CD14-positive monocyte (primary cell): ENCODE measurements around the gene CGAS. TPM values are rescaled to one million over a fixed set of nuclear protein-coding genes. Genes with fewer than 3 reads are reported as not detected.

Experiments
- DNase-seq, 3 donors: peaks; one replicate each; pipeline ENCODE4 v3.0.0-alpha.2; 2011 to 2022
- H2AFZ ChIP-seq: 2 replicates; pipeline ENCODE4 v1.6.0; 2012; ENCODE audit warnings: mild to moderate bottlenecking, low read depth, low read length, inconsistent platforms; ENCODE audit not compliant: insufficient read depth, poor library complexity, severe bottlenecking
- H3K27ac ChIP-seq, 2 donors: 1 replicate in 1 of 2; 2 replicates in 1 of 2; pipeline ENCODE4 v1.5.1; 2012 to 2013; ENCODE audit warnings: low read length in 2 of 2, control low read depth in 1 of 2, inconsistent platforms in 1 of 2, low read depth in 1 of 2, mild to moderate bottlenecking in 1 of 2
- H3K27me3 ChIP-seq, 2 donors: one replicate each; pipeline versions ENCODE4 v1.6.0 to v1.6.1; 2011 to 2013; ENCODE audit warnings: low read length in 2 of 2; ENCODE audit not compliant: control insufficient read depth in 2 of 2, insufficient read depth in 2 of 2
- H3K36me3 ChIP-seq, 2 donors: replicated peaks in 1 of 2; 1 replicate in 1 of 2; 2 replicates in 1 of 2; pipeline versions ENCODE4 v1.5.1 to v1.6.1; 2012 to 2013; ENCODE audit warnings: low read length in 2 of 2, control low read depth in 1 of 2, inconsistent platforms in 1 of 2, mild to moderate bottlenecking in 1 of 2; ENCODE audit not compliant: insufficient read depth in 2 of 2, control insufficient read depth in 1 of 2
- H3K4me1 ChIP-seq, 2 donors: 1 replicate in 1 of 2; 2 replicates in 1 of 2; pipeline versions ENCODE4 v1.5.1 to v1.6.1; 2012 to 2013; ENCODE audit warnings: low read length in 2 of 2, control low read depth in 1 of 2, inconsistent platforms in 1 of 2, mild to moderate bottlenecking in 1 of 2, moderate library complexity in 1 of 2; ENCODE audit not compliant: insufficient read depth in 2 of 2, control insufficient read depth in 1 of 2
- H3K4me2 ChIP-seq: replicated peaks from 2 replicates; pipeline ENCODE3; 2012; ENCODE audit warnings: low read length, moderate library complexity, mild to moderate bottlenecking; ENCODE audit not compliant: poor library complexity, severe bottlenecking; ENCODE audit errors: extremely low read depth
- H3K4me3 ChIP-seq, 3 experiments: fragments of 200-600 bp in 1 of 3; sonication (generic) in 1 of 3; replicated peaks in 1 of 3; 1 replicate in 2 of 3; 2 replicates in 1 of 3; pipeline ENCODE4 v1.5.1; 2011 to 2013; ENCODE audit warnings: low read length in 3 of 3, mild to moderate bottlenecking in 3 of 3, control low read depth in 2 of 3, low read depth in 2 of 3, inconsistent platforms in 1 of 3, moderate library complexity in 1 of 3
- H3K79me2 ChIP-seq: 2 replicates; pipeline ENCODE4 v1.6.0; 2012; ENCODE audit warnings: mild to moderate bottlenecking, control low read depth, inconsistent platforms, low read length, moderate library complexity; ENCODE audit not compliant: insufficient read depth
- H3K9ac ChIP-seq: 2 replicates; pipeline ENCODE4 v1.6.0; 2017; ENCODE audit warnings: low read length, mild to moderate bottlenecking; ENCODE audit not compliant: insufficient read depth, poor library complexity, severe bottlenecking
- H3K9me3 ChIP-seq, 2 donors: replicated peaks in 1 of 2; 1 replicate in 1 of 2; 2 replicates in 1 of 2; pipeline versions ENCODE4 v1.5.1 to v1.6.1; 2012 to 2013; ENCODE audit warnings: low read length in 2 of 2, control low read depth in 1 of 2; ENCODE audit not compliant: control insufficient read depth in 1 of 2, insufficient read depth in 1 of 2
- H4K20me1 ChIP-seq: 2 replicates; pipeline ENCODE4 v1.6.0; 2012; ENCODE audit warnings: mild to moderate bottlenecking, low read length, control low read depth, moderate library complexity; ENCODE audit not compliant: insufficient read depth
- H3K27ac Mint-ChIP-seq, 7 donors: one replicate each; pipeline ENCODE4 v1.8.0; 2020; ENCODE audit warnings: mild to moderate bottlenecking in 7 of 7, mixed read lengths in 7 of 7, moderate library complexity in 6 of 7, inconsistent platforms in 2 of 7
- H3K27me3 Mint-ChIP-seq, 3 donors: one replicate each; pipeline ENCODE4 v1.8.0; 2021 to 2022; ENCODE audit warnings: low read depth in 3 of 3, mild to moderate bottlenecking in 3 of 3, mixed read lengths in 3 of 3, moderate library complexity in 3 of 3, inconsistent platforms in 1 of 3
- H3K36me3 Mint-ChIP-seq, 2 donors: one replicate each; pipeline ENCODE4 v1.8.0; 2020; ENCODE audit warnings: mixed read lengths in 2 of 2, inconsistent platforms in 1 of 2, mild to moderate bottlenecking in 1 of 2
- H3K4me1 Mint-ChIP-seq: one replicate; pipeline ENCODE4 v1.8.0; 2020; ENCODE audit warnings: mild to moderate bottlenecking, mixed read lengths
- H3K4me3 Mint-ChIP-seq, 2 donors: one replicate each; pipeline ENCODE4 v1.8.0; 2020; ENCODE audit warnings: mild to moderate bottlenecking in 2 of 2, mixed read lengths in 2 of 2, moderate library complexity in 1 of 2
- H3K9me3 Mint-ChIP-seq, 7 donors: one replicate each; pipeline ENCODE4 v1.8.0; 2020 to 2022; ENCODE audit warnings: mixed read lengths in 7 of 7, mild to moderate bottlenecking in 6 of 7, moderate library complexity in 6 of 7, inconsistent platforms in 2 of 7
- WGBS: methylation state at CpG from one replicate; pipeline ENCODE4 v1.1.5; 2013; ENCODE audit warnings: missing lambda C conversion rate; ENCODE audit not compliant: insufficient coverage; 5-methylcytosine and 5-hydroxymethylcytosine counted together
- intact Hi-C, 2 donors: fragments of 100-400 bp; cut with micrococcal nuclease; formaldehyde crosslinking; loops; one replicate each; pipeline versions ENCODE4 v1.15.0 to v1.15.1; 2023
- polyA plus RNA-seq, 3 donors: library from polyadenylated mRNA; depleted of rRNA in 1 of 3; unstranded in 2 of 3; stranded (reverse) in 1 of 3; fragments of 300-500 nt in 2 of 3; fragments of >200 nt in 1 of 3; fragmentation: Illumina TruSeq in 2 of 3; gene quantifications; 1 replicate in 2 of 3; 2 replicates in 1 of 3; pipeline ENCODE4 v1.2.3, GENCODE V29; 2012 to 2021
- TF ChIP-seq, protein P1 (sequence below): fragments of 200-600 bp; IDR thresholded peaks from one replicate; pipeline ENCODE4 v1.8.0; 2022; ENCODE audit warnings: antibody characterized with exemption, mild to moderate bottlenecking

Gene CGAS
- polyA plus RNA-seq, 3 donors: 4.9 to 13.9 (median 6.7) TPM

DNA sequence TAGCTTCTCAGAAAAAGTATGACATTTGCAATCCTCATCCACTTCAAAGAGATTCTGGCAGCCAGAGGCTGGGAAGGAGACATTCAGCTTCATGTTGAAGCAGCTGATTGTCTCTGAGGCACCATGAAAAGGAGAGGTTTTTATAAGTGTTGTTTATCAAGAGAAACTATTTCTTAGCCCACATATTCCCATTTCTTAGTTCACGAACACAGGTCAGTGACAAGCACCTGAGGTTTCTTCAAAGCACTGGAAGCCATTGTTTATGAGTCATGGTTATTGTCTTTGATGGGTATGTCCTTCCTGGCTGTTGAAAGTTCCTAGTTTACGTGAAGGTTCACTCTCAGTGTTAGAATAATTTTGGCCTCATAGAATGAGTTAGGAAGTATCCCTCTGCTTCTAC lies 60.4 kb downstream of the CGAS start:
- peaks cover 0 to 11% of the 10 kb centered on the region in 2 donors for H3K9me3 ChIP-seq
- WGBS: no CpG with 5 or more reads among the region's 2 CpGs
- no peak overlapping the region for H3K9ac ChIP-seq
- Mint-ChIP-seq H3K36me3 (no peaks in the 10 kb centered on the region), H3K4me3 (no peak overlapping the region), H3K9me3 (peaks cover 0 to 8% (median 5%) of the 10 kb centered on the region in 7 donors), H3K4me1 (peaks cover 22% of the 10 kb centered on the region), H3K27ac (peak overlapping the region in 1 of 7 donors; percentile 7), H3K27me3 (peaks cover 0 to 10% (median 0%) of the 10 kb centered on the region in 3 donors)
- H3K27me3 ChIP-seq: no peaks in the 10 kb centered on the region
- H3K27ac ChIP-seq: no peak overlapping the region
- no peaks in the 10 kb centered on the region for H3K79me2 ChIP-seq
- H4K20me1 ChIP-seq: no peaks in the 10 kb centered on the region
- H3K4me2 ChIP-seq: no peak overlapping the region
- TF ChIP-seq, protein P1, sequence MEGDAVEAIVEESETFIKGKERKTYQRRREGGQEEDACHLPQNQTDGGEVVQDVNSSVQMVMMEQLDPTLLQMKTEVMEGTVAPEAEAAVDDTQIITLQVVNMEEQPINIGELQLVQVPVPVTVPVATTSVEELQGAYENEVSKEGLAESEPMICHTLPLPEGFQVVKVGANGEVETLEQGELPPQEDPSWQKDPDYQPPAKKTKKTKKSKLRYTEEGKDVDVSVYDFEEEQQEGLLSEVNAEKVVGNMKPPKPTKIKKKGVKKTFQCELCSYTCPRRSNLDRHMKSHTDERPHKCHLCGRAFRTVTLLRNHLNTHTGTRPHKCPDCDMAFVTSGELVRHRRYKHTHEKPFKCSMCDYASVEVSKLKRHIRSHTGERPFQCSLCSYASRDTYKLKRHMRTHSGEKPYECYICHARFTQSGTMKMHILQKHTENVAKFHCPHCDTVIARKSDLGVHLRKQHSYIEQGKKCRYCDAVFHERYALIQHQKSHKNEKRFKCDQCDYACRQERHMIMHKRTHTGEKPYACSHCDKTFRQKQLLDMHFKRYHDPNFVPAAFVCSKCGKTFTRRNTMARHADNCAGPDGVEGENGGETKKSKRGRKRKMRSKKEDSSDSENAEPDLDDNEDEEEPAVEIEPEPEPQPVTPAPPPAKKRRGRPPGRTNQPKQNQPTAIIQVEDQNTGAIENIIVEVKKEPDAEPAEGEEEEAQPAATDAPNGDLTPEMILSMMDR: no peak
- DNase-seq: no peak
- no peak overlapping the region for H3K4me3 ChIP-seq
- intact Hi-C loops: no loop called here
- H3K36me3 ChIP-seq: no peaks in the 10 kb centered on the region
- H3K4me1 ChIP-seq: peaks cover 8 to 12% of the 10 kb centered on the region in 2 donors
- no peak overlapping the region for H2AFZ ChIP-seq

DNA sequence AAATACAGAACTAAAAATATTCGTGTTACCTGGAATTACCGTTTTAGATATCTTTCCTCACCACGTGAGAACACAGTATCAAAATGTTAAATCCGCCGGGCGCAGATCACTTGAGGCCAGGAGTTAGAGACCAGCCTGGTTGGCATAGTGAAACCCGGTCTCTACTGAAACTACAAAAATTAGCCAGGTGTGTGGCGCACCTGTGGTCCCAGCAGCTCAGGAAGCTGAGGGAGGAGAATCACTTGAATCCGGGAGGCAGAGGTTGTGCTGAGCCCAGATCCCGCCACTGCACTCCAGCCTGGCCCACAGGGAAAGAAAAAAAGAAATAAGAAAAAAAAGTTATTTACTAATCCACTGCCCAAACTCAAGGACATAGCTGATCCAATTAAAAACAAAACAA lies 62.2 kb downstream of the CGAS start:
- intact Hi-C loops: no loop called here
- Histone ChIP-seq H3K27ac (no peak overlapping the region), H3K36me3 (no peaks in the 10 kb centered on the region), H3K4me1 (peaks cover 8 to 12% of the 10 kb centered on the region in 2 donors), H3K9ac (no peak overlapping the region), H3K4me2 (no peak overlapping the region), H3K27me3 (no peaks in the 10 kb centered on the region), H3K4me3 (no peak overlapping the region), H3K79me2 (no peaks in the 10 kb centered on the region), H2AFZ (no peak overlapping the region), H3K9me3 (peaks cover 0 to 6% of the 10 kb centered on the region in 2 donors), H4K20me1 (no peaks in the 10 kb centered on the region)
- TF ChIP-seq, protein P1: no peak
- WGBS: 98% methylated on average over 5 of the region's 10 CpGs
- H3K27me3 Mint-ChIP-seq: peaks cover 0 to 11% (median 0%) of the 10 kb centered on the region in 3 donors
- no peak overlapping the region for H3K4me3 Mint-ChIP-seq
- H3K4me1 Mint-ChIP-seq: peaks cover 19% of the 10 kb centered on the region
- peaks cover 0 to 4% (median 3%) of the 10 kb centered on the region in 7 donors for H3K9me3 Mint-ChIP-seq
- no peaks in the 10 kb centered on the region for H3K36me3 Mint-ChIP-seq
- no peak overlapping the region for H3K27ac Mint-ChIP-seq
- no peak for DNase-seq
